Right atrium auricular region (tissue), 2 donors: Measurements from ENCODE around the gene TSR3. TPM values are rescaled to one million over a fixed set of nuclear protein-coding genes. Genes with fewer than 3 reads are reported as not detected.
A peak's percentile ranks its signal among the peaks of the same experiment; 100 is the strongest.

Source experiments
- DNase-seq: peaks from one replicate; pipeline ENCODE4 v3.0.0-alpha.2; 2019; ENCODE audit warnings: low spot score
- H3K27ac ChIP-seq, 2 donors: fragments of 200-600 bp; sonication (generic); 1 replicate in 1 of 2; 2 replicates in 1 of 2; pipeline ENCODE4 v1.5.1; 2016 to 2019
- H3K27me3 ChIP-seq, 2 donors: fragments of 200-600 bp; sonication (generic); one replicate each; pipeline versions ENCODE4 v1.5.1 to v1.6.0; 2017 to 2019
- H3K36me3 ChIP-seq: fragments of 200-600 bp; sonication (generic); one replicate; pipeline ENCODE4 v1.5.1; 2016
- H3K4me1 ChIP-seq, 2 donors: fragments of 200-600 bp; sonication (generic); one replicate each; pipeline versions ENCODE4 v1.5.1 to v1.6.0; 2017 to 2019
- H3K4me3 ChIP-seq, 2 donors: fragments of 200-600 bp; sonication (generic); 1 replicate in 1 of 2; 2 replicates in 1 of 2; pipeline ENCODE4 v1.5.1; 2017 to 2019; ENCODE audit warnings: mild to moderate bottlenecking in 1 of 2, moderate library complexity in 1 of 2
- H3K9me3 ChIP-seq, 2 donors: fragments of 200-600 bp; sonication (generic); one replicate each; pipeline ENCODE4 v1.5.1; 2019
- total RNA-seq, 2 donors: library from RNA; depleted of rRNA; stranded (reverse); fragments of >200 nt; gene quantifications; one replicate each; pipeline ENCODE4 v1.1.0, GENCODE V29; 2016
- TF ChIP-seq, protein P1 (sequence below), 2 donors: fragments of 200-600 bp; sonication (generic); IDR thresholded peaks; one replicate each; pipeline ENCODE4 v1.5.1; 2019; ENCODE audit warnings: antibody characterized with exemption in 2 of 2

TSR3 gene
- total RNA-seq, 2 donors from 2014 or later: 72.8 to 73.7 TPM

DNA sequence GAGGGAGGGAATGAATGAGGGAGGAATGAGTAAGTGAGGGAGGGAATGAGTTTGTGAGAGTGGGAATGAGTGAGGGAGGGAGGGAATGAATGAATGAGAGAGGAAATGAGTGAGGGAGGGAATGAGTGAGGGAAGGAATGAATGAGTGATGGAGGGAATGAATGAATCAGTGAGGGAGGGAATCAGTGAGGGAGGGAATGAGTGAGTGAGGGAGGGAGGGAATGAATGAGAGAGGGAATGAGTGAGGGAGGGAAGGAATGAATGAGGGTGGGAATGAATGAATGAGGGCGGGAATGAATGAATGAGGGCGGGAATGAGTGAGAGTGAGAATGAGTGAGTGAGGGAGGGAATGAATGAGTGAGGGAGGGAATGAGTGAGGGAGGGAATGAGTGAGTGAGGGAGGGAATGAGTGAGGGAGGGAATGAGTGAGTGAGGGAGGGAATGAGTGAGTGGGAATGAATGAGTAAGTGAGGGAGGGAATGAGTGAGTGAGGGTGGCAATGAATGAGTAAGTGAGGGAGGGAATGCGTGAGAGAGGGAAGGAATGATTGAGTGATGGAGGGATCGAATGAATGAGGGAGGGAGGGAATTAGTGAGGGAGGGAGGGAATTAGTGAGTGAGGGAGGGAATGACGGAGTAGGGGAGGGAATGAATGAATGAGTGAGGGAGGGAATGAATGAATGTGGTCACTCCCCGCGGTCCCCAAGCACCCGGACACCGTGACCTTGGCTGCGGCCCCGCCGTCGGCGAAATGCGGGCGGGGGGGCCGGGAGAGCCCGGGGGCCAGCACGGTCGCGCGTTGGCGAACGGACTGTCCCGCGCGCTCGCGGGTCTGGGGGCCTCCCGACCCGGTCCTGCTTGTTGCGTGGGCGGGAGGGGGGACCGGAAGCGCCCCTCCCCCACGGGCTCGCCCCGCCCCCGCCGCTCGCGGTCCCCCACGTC lies 43.4 kb downstream of the TSR3 start:
- no peaks in the 10 kb centered on the region for H3K9me3 ChIP-seq
- no peak for DNase-seq
- TF ChIP-seq, protein P1, sequence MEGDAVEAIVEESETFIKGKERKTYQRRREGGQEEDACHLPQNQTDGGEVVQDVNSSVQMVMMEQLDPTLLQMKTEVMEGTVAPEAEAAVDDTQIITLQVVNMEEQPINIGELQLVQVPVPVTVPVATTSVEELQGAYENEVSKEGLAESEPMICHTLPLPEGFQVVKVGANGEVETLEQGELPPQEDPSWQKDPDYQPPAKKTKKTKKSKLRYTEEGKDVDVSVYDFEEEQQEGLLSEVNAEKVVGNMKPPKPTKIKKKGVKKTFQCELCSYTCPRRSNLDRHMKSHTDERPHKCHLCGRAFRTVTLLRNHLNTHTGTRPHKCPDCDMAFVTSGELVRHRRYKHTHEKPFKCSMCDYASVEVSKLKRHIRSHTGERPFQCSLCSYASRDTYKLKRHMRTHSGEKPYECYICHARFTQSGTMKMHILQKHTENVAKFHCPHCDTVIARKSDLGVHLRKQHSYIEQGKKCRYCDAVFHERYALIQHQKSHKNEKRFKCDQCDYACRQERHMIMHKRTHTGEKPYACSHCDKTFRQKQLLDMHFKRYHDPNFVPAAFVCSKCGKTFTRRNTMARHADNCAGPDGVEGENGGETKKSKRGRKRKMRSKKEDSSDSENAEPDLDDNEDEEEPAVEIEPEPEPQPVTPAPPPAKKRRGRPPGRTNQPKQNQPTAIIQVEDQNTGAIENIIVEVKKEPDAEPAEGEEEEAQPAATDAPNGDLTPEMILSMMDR (IDR thresholded peaks at IDR 0.05): no peak
- no peaks in the 10 kb centered on the region for H3K27me3 ChIP-seq
- no peaks in the 10 kb centered on the region for H3K36me3 ChIP-seq
- peak overlapping the region; percentile 48 to 76 for H3K4me3 ChIP-seq
- peak overlapping the region; percentile 97 to 98 for H3K27ac ChIP-seq
- H3K4me1 ChIP-seq: peaks cover 0 to 29% of the 10 kb centered on the region in 2 donors

DNA sequence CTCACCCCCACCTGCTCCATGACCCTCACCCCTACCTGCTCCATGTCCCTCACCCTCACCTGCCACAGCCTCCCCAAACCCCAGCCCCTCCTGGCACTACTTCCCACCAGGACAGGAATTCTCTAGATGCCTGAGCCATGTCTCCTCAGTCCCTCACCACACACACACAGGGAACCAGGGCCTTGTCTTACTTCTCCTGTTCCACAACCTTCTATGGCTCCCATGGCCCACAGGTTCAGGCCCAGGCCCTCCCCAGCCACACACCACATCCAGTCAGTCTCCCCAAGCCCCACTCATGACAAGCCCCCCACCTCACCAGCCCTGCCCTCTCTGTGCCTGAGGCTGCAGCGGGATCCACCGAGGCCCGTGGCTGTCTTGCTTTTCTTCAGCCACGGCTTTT lies 45.3 kb downstream of the TSR3 start:
- DNase-seq: no peak
- Histone ChIP-seq H3K27me3 (no peaks in the 10 kb centered on the region), H3K27ac (no peak overlapping the region), H3K4me1 (peaks cover 0 to 11% of the 10 kb centered on the region in 2 donors), H3K4me3 (no peak overlapping the region), H3K36me3 (no peaks in the 10 kb centered on the region), H3K9me3 (no peaks in the 10 kb centered on the region)
- TF ChIP-seq, protein P1 (IDR thresholded peaks at IDR 0.05): no peak

DNA sequence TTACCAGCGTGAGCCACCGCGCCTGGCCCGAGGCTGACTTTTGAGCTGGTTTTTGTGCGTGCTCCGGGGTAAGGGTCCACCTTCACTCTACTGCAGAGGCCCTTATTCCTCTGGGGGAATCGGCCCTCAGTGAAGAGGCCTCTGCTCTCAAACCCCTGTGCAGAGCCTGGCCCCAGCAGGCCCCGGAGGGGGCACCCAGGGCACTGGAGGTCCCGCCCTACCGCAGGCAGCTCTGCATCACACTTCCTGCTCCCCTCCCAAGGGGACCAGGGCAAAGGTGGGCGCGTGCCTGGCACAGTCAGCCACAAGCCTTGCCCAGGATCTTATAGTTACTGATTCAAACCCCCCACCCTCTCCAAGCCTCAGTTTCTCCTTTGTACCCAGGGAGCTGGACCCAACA lies 45.9 kb downstream of the TSR3 start:
- Histone ChIP-seq H3K27me3 (no peaks in the 10 kb centered on the region), H3K4me3 (no peak overlapping the region), H3K36me3 (no peaks in the 10 kb centered on the region), H3K9me3 (no peaks in the 10 kb centered on the region), H3K4me1 (peaks cover 0 to 11% of the 10 kb centered on the region in 2 donors), H3K27ac (no peak overlapping the region)
- DNase-seq: no peak
- TF ChIP-seq, protein P1 (IDR thresholded peaks at IDR 0.05): no peak

DNA sequence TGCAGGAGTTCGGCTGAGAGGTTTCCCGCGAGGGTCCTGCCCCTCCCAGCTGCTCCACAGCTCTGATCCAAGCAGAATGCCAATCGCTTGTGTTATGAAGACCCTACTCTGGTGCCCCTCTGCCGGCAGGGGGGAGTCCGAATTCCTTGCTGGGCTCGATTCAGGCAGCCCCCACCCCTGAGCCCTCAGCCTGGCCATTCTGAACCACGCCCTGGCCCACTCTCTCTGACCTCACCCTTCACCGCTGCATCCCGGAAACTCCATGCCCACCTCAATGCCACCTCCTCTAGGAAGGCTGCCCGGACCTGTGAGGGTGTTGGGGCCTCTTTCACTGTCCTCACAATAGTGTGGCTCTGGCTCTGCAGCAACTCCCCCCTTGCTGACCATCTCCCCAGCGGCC lies 50.1 kb downstream of the TSR3 start:
- Histone ChIP-seq H3K9me3 (no peaks in the 10 kb centered on the region), H3K27ac (no peak overlapping the region), H3K4me1 (peaks cover 0 to 9% of the 10 kb centered on the region in 2 donors), H3K4me3 (no peak overlapping the region), H3K36me3 (no peaks in the 10 kb centered on the region), H3K27me3 (no peaks in the 10 kb centered on the region)
- DNase-seq: no peak
- TF ChIP-seq, protein P1 (IDR thresholded peaks at IDR 0.05): no peak

DNA sequence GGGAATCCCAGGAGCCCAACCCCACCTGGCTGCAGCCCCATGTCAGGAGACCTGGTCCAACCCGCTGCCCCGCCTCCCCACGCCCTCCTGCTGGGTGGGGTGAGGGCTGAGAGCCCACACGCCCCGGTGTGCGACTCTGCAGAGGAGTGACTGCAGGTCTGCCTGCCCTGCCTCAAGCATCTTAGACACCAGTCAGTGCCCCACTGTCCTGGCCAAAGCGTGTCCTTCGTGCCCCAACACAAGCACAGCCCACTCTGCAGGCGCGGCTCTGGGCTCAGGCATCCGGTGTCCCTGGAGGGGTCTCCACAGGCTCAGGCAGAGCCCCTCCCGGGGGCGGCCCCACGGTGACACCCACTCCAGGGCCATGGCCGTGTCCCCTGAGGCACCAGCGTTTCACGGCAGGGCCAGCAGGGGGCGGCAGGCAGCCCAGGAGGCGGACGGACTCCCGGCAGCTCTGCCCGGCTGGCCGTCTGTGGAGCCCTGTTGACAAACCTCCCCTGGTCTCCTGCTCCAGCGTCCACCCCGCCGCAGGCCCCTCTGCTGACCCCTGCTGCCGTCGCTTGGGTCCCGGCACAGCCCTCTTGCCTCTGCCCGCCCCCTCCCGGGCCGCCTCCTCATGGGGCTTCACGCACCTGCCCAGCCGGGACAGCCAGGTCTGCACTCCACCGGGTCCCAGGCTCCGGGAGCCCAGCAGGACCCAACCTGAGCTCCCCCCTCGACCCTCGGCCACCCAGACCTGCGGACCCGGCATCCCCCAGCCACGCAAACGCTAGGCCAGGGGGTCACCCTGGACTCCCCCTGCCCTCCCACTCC lies 50.8 kb downstream of the TSR3 start:
- Histone ChIP-seq H3K4me3 (peak overlapping the region in 1 of 2 donors; percentile 25), H3K27me3 (no peaks in the 10 kb centered on the region)
- DNase-seq: peak; percentile 62

More for the DNA sequence above, 50.8 kb downstream of the TSR3 start:
- Histone ChIP-seq H3K4me1 (peaks cover 0 to 9% of the 10 kb centered on the region in 2 donors), H3K36me3 (no peaks in the 10 kb centered on the region), H3K27ac (no peak overlapping the region), H3K9me3 (no peaks in the 10 kb centered on the region)
- TF ChIP-seq, protein P1 (IDR thresholded peaks at IDR 0.05): peak; percentile 71 to 88
